Bladder microvascular endothelial cell (primary cell): Measurements from ENCODE around the gene ITGB4. TPM values are rescaled to one million over a fixed set of nuclear protein-coding genes. Genes with fewer than 3 reads are reported as not detected.

ENCODE experiments used
- total RNA-seq: library from RNA; depleted of rRNA; stranded (reverse); fragments of >200 nt; gene quantifications from 2 replicates; pipeline ENCODE4 v1.2.3, GENCODE V29; 2014

ITGB4 gene
- total RNA-seq = 8.6 and 22.9 TPM in 2 replicates

DNA sequence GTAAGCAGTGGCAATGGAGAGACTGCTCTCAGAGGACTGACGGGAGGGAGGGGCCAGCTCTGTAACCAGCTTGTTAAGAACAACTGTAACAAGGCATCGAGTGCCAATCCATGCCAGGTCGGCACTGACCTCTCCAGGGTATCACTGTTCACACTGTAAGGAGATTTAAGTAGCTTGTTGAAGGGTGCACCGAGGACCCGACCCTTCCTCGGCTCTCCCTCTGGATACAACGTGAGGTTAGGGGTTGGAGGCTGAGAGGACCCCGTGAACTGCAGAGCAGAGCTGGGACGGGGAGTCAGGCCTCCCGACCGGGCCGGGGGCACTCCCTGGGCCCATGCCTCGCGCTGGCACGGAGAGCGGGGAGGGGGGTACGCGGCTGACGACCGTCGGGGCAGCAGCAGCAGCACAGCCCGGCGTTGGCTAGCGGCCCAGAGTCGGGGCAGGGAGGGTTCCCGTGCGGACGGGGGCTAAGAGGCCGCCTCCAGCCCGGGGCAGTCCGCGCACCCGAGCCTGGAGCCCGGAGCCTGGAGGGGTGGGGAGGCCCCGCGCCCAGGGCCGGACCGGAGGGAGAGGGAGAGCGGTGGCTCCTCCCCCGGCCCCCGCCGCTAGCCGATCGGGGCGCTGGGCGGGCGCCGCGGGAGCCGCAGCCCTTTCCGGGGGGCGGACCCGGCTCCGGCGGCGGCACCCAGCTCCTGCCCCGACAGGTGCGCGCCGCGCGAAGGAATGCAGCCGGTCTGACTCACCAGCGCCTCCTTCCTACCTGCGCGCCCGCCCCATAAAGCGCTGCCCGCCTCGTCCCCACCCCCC lies at the start of gene ITGB4:
Gene ITGB4, plus strand, starts transcription at position 804 of the 807 bp plus-strand sequence. CDS start 3,245 bp downstream, outside the sequence.

DNA sequence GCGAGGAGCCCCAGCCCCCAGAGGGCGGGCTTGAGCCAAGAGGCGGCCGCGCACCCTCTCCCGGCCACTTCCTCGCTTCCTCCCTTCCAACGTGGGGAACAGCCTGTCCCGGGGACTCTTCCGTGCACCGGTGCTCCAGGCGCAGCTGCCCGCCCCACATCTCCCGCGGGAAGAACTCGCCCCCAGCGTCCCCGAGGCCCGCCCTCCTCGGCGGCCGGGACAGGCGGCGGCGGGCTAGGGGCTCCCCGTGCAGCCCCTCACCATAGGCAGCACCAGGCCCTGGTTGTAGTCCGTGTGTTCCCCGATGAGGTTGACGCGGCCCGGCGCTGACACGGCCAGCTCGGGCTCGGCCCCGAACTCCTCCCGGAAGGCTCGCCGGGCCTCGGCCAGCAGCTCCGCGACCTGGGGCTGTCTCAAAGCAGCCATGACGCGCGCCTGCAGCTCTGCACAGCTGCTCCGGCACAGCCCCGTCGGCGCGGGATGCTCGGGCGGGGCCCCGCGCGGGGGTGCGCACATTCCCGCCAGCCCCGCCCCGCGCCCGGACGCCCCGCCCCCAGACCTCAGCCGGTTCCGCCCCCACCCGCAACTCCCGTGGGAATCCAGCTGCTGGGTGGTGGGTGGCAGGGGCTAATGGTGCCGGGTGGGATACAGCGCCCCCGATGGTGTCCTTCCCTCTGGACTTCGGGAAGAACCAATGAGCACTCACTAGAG lies 43.6 kb downstream of the ITGB4 start, which contains the start of gene GALK1:
Gene GALK1, minus strand, starts transcription at position 482 of the 711 bp plus-strand sequence. Its CDS starts 56 bp downstream, at position 426.

DNA sequence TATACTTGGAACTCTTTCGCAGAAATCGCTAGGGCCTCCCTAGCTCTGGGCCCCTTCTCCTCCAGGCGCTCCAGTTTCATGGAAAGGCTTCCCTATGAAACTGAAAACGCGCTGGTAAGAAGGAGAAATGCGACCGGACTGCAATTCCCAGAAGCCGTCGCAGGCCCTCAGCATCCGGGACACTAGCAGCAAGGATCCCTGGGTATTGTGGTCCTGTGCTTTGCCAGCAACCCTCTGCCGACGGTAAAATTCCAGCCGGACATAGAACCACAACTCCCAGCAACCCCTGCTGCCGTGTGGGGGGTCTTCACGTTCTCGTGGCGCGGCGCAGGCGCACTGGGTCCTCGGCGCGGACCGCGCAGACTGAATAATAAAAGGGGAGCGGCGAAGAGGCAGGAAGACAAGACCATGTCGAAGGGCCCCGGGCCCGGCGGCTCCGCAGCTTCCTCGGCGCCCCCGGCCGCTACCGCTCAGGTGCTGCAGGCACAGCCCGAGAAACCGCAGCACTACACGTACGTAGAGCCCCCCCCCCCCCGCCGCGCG lies 63.3 kb downstream of the ITGB4 start, which contains the start of gene UNK:
Gene UNK, plus strand, starts transcription at position 334 of the 543 bp plus-strand sequence. Its CDS starts 75 bp downstream, at position 409.

Other genes starting within 250 kb of the ITGB4 start
- gene CASKIN2, start 205.9 kb upstream of the ITGB4 start, total RNA-seq = 11.2 and 25.2 TPM in 2 replicates
- 11.3 and 12.1 TPM in 2 replicates for gene TSEN54, start 204.9 kb upstream of the ITGB4 start, total RNA-seq
- gene LLGL2, start 195.8 kb upstream of the ITGB4 start, total RNA-seq = 4.2 and 21.5 TPM in 2 replicates
- gene MYO15B, start 133.7 kb upstream of the ITGB4 start, total RNA-seq = 6.0 and 36.5 TPM in 2 replicates
- not detected in 2 replicates for gene SMIM5, start 88.0 kb upstream of the ITGB4 start, total RNA-seq
- 7.1 and 23.6 TPM in 2 replicates for gene RECQL5, start 54.3 kb upstream of the ITGB4 start, total RNA-seq
- gene SAP30BP, start 54.1 kb upstream of the ITGB4 start, total RNA-seq = 63.3 and 68.3 TPM in 2 replicates
- gene GALK1, start 43.7 kb downstream of the ITGB4 start, total RNA-seq = 57.1 and 85.5 TPM in 2 replicates
- gene UNK, start 63.3 kb downstream of the ITGB4 start, total RNA-seq = 6.8 and 22.8 TPM in 2 replicates
- gene UNC13D, start 122.9 kb downstream of the ITGB4 start, total RNA-seq = 0.97 and 4.7 TPM in 2 replicates
- 13.8 and 44.6 TPM in 2 replicates for gene WBP2, start 133.9 kb downstream of the ITGB4 start, total RNA-seq
- 65.4 and 91.7 TPM in 2 replicates for gene TRIM47, start 157.1 kb downstream of the ITGB4 start, total RNA-seq
- 20.1 and 23.0 TPM in 2 replicates for gene TRIM65, start 175.5 kb downstream of the ITGB4 start, total RNA-seq
- gene MRPL38, start 183.4 kb downstream of the ITGB4 start, total RNA-seq = 27.4 and 33.4 TPM in 2 replicates
- 4.7 and 9.1 TPM in 2 replicates for gene FBF1, start 219.6 kb downstream of the ITGB4 start, total RNA-seq